GM12864 (cell line): ENCODE measurements around the gene MTX1.

Experiments
- DNase-seq: peaks from one replicate; pipeline ENCODE4 v3.0.0-alpha.2; 2011; ENCODE audit warnings: low read depth
- H3K4me3 ChIP-seq: 2 replicates; pipeline ENCODE4 v1.5.1; 2011; ENCODE audit warnings: mild to moderate bottlenecking, low read depth, low read length, control low read depth
- CTCF ChIP-seq: IDR thresholded peaks from 2 replicates; pipeline ENCODE4 v1.5.1; 2011; ENCODE audit warnings: low read depth, mild to moderate bottlenecking, moderate library complexity, low read length, control low read depth, inconsistent platforms; ENCODE audit errors: missing control alignments

MTX1 gene

GRCh38 chr1:155200920-155201319 lies 7.6 kb upstream of the MTX1 start:
- no peak overlapping the region for H3K4me3 ChIP-seq
- no peak for DNase-seq
- no peak for TF ChIP-seq CTCF

- no peak for TF ChIP-seq CTCF
- H3K4me3 ChIP-seq = no peak overlapping the region
- DNase-seq = no peak
Measured at GRCh38 chr1:155202198-155202597, 6.3 kb upstream of the MTX1 start.

GRCh38 chr1:155202731-155203515 lies 5.6 kb upstream of the MTX1 start:
- no peak for TF ChIP-seq CTCF
- DNase-seq = no peak
- no peak overlapping the region for H3K4me3 ChIP-seq

GRCh38 chr1:155205035-155205434 lies 3.5 kb upstream of the MTX1 start:
- TF ChIP-seq CTCF = no peak
- no peak overlapping the region for H3K4me3 ChIP-seq
- no peak for DNase-seq

- no peak for TF ChIP-seq CTCF
- DNase-seq = no peak
- no peak overlapping the region for H3K4me3 ChIP-seq
Measured at GRCh38 chr1:155205969-155206593, 2.4 kb upstream of the MTX1 start.

GRCh38 chr1:155206891-155207805 lies 1.3 kb upstream of the MTX1 start:
- no peak overlapping the region for H3K4me3 ChIP-seq
- DNase-seq = no peak
- peak; percentile 92 for TF ChIP-seq CTCF
